H1 (cell line): ENCODE measurements around the gene RAD23B. TPM values are rescaled to one million over a fixed set of nuclear protein-coding genes. Genes with fewer than 3 reads are reported as not detected.
A peak's percentile ranks its signal among the peaks of the same experiment; 100 is the strongest.

Experiments
- BACH1 ChIP-seq: IDR thresholded peaks from 2 replicates; pipeline ENCODE4 v1.6.1; 2012; ENCODE audit warnings: low read length, improper control_type of control experiment
- EP300 ChIP-seq, 2 experiments: IDR thresholded peaks; 1 replicate in 1 of 2; 2 replicates in 1 of 2; pipeline ENCODE4 v1.6.1; 2011 to 2012; ENCODE audit warnings: low read depth in 2 of 2, low read length in 2 of 2, mild to moderate bottlenecking in 2 of 2, borderline replicate concordance in 1 of 2, inconsistent platforms in 1 of 2, moderate library complexity in 1 of 2
- EZH2 ChIP-seq: fragments of 200-600 bp; sonication (generic); IDR thresholded peaks from 2 replicates; pipeline ENCODE4 v1.7.1; 2012; ENCODE audit warnings: low read depth, mild to moderate bottlenecking, moderate library complexity, low read length, inconsistent platforms; ENCODE audit not compliant: severe bottlenecking
- GABPA ChIP-seq: IDR thresholded peaks from 2 replicates; pipeline ENCODE4 v1.6.1; 2011; ENCODE audit warnings: mild to moderate bottlenecking, low read length, moderate library complexity, borderline replicate concordance; ENCODE audit not compliant: insufficient read depth
- HDAC6 ChIP-seq: IDR thresholded peaks from one replicate; pipeline ENCODE4 v1.7.1; 2012; ENCODE audit warnings: low read depth, mild to moderate bottlenecking, inconsistent platforms, low read length, moderate library complexity
- PHF8 ChIP-seq: fragments of 200-600 bp; sonication (generic); conservative IDR thresholded peaks from 2 replicates; pipeline ENCODE4 v1.7.1; 2012; ENCODE audit warnings: low read depth, mild to moderate bottlenecking, inconsistent platforms, low read length, moderate library complexity
- POLR2AphosphoS5 ChIP-seq: IDR thresholded peaks from 2 replicates; pipeline ENCODE4 v1.6.1; 2011; ENCODE audit warnings: low read depth, low read length
- POU5F1 ChIP-seq: IDR thresholded peaks from 2 replicates; pipeline ENCODE4 v1.6.1; 2011; ENCODE audit warnings: low read depth, mild to moderate bottlenecking, low read length, moderate library complexity
- RNF2 ChIP-seq: fragments of 200-900, 300-1000 bp; sonication (generic); IDR thresholded peaks from 2 replicates; pipeline ENCODE4 v1.7.1; 2016; ENCODE audit warnings: borderline replicate concordance, low read depth, mild to moderate bottlenecking, antibody characterized with exemption, low read length; ENCODE audit not compliant: poor library complexity, severe bottlenecking; ENCODE audit errors: missing control alignments
- SAP30 ChIP-seq: fragments of 300-600 bp; sonication (generic); IDR thresholded peaks from 2 replicates; pipeline ENCODE4 v1.7.1; 2012; ENCODE audit warnings: low read length, moderate library complexity, mild to moderate bottlenecking, inconsistent platforms; ENCODE audit not compliant: insufficient read depth, insufficient replicate concordance
- SIRT6 ChIP-seq: IDR thresholded peaks from one replicate; pipeline ENCODE4 v1.7.1; 2012; ENCODE audit warnings: low read length, inconsistent platforms
- TAF7 ChIP-seq: optimal IDR thresholded peaks from 2 replicates; pipeline ENCODE3; 2011; ENCODE audit warnings: low read depth, mild to moderate bottlenecking, inconsistent platforms, low read length, moderate library complexity, borderline replicate concordance
- TBP ChIP-seq: IDR thresholded peaks from 2 replicates; pipeline ENCODE4 v1.6.1; 2011; ENCODE audit warnings: low read depth, low read length, improper control_type of control experiment
- TCF12 ChIP-seq: IDR thresholded peaks from 2 replicates; pipeline ENCODE4 v1.6.1; 2011; ENCODE audit warnings: low read depth, mild to moderate bottlenecking, low read length
- polyA plus RNA-seq, 7 experiments: library from polyadenylated mRNA; depleted of rRNA in 3 of 7; stranded (reverse) in 5 of 7; unstranded in 2 of 7; fragments of >200 nt in 5 of 7; fragments of 200-250 nt in 2 of 7; gene quantifications; 1 replicate in 5 of 7; 2 replicates in 1 of 7; 4 replicates in 1 of 7; pipeline versions ENCODE4 v1.2.1 to v1.2.3, GENCODE V29; 2011 to 2013; ENCODE audit warnings: missing spikeins in 2 of 7, mixed read lengths in 2 of 7
- total RNA-seq: library from RNA; stranded (reverse); fragmentation: NEBNext Ultra II Directional; extraction: Animal tissue kit (Norgen Biotek cat#: 25700); gene quantifications from 2 replicates; pipeline ENCODE4 v1.2.1, GENCODE V29; 2021
- TF ChIP-seq, protein P1 (sequence below), 3 experiments: IDR thresholded peaks; 1 replicate in 2 of 3; 2 replicates in 1 of 3; pipeline versions ENCODE4 v1.5.1 to v1.6.1; 2011; ENCODE audit warnings: low read length in 3 of 3, mild to moderate bottlenecking in 3 of 3, inconsistent platforms in 2 of 3, low read depth in 1 of 3, moderate library complexity in 1 of 3; ENCODE audit not compliant: insufficient read depth in 1 of 3; ENCODE audit errors: control extremely low read depth in 1 of 3

RAD23B gene
- total and polyA plus RNA-seq, 2 of the 8 experiments (the other 6 are each of a cell fraction or from before 2014, with no cell fraction given): 97.1 to 165 TPM

DNA sequence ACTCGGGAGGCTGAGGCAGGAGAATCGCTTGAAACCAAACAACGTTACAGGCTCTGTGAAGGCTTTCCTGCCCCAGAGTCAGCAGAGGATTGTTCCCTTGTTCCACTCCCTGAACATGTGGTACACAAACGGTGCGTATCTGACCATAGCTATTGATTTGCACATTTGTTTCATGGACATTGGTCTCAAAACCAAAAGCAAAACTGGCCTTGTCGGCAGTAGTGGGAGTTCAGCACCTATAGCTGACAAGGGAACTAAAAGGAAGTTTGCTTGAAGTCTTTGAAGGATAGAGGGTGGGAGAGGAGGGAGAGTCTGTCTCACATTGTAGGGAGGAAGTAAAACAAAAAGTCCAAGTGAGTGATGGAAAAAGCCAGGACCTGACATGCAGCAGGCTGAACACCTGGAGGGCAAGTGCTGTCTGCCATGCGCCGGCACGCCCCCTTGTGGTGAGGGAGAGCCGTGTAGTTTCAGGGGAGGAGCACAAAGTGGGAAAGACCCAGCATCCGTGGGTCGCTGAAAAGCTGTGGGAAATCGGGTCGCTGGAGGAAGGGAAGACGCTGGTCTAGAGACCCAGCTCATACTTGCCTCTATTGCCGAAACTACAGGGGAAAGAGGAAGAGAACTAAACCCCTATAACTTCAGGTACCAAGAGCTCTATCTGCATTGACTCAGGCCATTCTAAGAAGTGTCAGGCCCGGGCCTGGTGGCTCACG lies 58.0 kb downstream of the RAD23B start (continued):
- TF ChIP-seq, protein P1, sequence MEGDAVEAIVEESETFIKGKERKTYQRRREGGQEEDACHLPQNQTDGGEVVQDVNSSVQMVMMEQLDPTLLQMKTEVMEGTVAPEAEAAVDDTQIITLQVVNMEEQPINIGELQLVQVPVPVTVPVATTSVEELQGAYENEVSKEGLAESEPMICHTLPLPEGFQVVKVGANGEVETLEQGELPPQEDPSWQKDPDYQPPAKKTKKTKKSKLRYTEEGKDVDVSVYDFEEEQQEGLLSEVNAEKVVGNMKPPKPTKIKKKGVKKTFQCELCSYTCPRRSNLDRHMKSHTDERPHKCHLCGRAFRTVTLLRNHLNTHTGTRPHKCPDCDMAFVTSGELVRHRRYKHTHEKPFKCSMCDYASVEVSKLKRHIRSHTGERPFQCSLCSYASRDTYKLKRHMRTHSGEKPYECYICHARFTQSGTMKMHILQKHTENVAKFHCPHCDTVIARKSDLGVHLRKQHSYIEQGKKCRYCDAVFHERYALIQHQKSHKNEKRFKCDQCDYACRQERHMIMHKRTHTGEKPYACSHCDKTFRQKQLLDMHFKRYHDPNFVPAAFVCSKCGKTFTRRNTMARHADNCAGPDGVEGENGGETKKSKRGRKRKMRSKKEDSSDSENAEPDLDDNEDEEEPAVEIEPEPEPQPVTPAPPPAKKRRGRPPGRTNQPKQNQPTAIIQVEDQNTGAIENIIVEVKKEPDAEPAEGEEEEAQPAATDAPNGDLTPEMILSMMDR (IDR thresholded peaks at IDR 0.05; ENCODE audit: control extremely low read depth in 1 of 3, insufficient read depth in 1 of 3, low read depth in 1 of 3, low read length in 3 of 3): peak; percentile 84 to 98 (median 97)
- TF ChIP-seq RNF2 (no peak), POU5F1 (no peak), HDAC6 (no peak), TAF7 (no peak), EZH2 (no peak), TBP (no peak), POLR2AphosphoS5 (peak; percentile 63), EP300 (IDR thresholded peaks at IDR 0.05; ENCODE audit: borderline replicate concordance in 1 of 2, low read depth in 2 of 2, low read length in 2 of 2) (no peak), BACH1 (peak; percentile 80), GABPA (no peak; the same call in 1 of the 2 replicates), TCF12 (peak; percentile 67; the same call in 1 of the 2 replicates), PHF8 (no peak), SIRT6 (no peak), SAP30 (no peak)
